ENCODE measurements around the gene TANC1. TPM values are rescaled to one million over a fixed set of nuclear protein-coding genes. Genes with fewer than 3 reads are reported as not detected.

TANC1 gene
- total RNA-seq, 4 donors from 2014 or later, result 20.6 to 64.8 (median 31.5) TPM

DNA sequence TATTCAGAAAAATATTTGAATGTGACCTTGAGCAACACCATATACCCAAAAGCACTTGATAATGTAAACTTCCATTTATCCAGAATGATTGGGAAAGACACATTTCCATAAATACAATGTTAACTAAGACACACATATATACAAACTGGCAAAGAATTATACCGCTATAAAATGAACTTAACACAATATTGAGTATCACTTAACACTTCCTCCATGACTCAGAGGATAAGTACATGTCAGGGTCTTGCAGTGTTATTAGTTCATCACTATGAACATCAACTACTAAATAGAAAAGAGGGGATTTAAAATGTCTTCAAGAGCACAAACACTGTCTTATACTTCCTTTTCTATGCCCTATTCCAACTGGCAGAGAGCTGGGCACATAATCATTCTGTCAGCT lies 299.5 kb downstream of the TANC1 start:
- TF ChIP-seq CTCF (IDR thresholded peaks at IDR 0.05; ENCODE audit: low read depth), result no peak

DNA sequence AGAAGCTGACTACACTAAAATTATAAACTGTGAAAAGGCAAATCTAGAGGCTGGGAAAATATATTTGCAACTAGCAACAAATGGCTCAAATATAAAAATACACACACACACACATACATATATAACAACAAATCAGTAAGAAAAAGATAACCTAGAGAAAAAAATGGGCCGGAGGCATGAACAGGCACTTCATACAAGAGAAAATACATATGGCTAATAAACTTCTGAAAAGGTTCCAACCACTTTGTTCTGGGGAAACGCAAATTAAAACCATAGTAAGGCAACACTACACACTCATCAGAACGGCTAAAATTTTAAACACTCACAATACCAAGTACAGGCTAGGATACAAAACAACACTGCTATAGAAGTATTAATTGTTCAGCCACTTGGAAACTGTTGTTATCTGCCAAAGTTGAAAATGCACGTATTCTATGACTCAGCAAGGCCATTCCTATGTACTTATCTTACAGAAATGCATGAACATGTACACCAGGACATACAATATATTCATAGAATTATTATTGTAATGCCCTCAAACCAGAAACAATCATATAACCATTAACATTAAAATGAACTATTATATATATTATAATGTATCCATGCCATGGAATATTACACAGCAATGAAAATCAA lies 302.4 kb downstream of the TANC1 start:
- TF ChIP-seq CTCF (IDR thresholded peaks at IDR 0.05; ENCODE audit: low read depth), result no peak

- no peak for TF ChIP-seq CTCF (IDR thresholded peaks at IDR 0.05; ENCODE audit: low read depth)
These were observed 303.7 kb downstream of the TANC1 start for GRCh38 chr2:159272156-159272555.

GRCh38 chr2:159275111-159275510 lies 306.7 kb downstream of the TANC1 start:
- TF ChIP-seq CTCF (IDR thresholded peaks at IDR 0.05; ENCODE audit: low read depth), result no peak

- no peak for TF ChIP-seq CTCF (IDR thresholded peaks at IDR 0.05; ENCODE audit: low read depth)
These were observed 311.3 kb downstream of the TANC1 start for GRCh38 chr2:159279700-159280099.

DNA sequence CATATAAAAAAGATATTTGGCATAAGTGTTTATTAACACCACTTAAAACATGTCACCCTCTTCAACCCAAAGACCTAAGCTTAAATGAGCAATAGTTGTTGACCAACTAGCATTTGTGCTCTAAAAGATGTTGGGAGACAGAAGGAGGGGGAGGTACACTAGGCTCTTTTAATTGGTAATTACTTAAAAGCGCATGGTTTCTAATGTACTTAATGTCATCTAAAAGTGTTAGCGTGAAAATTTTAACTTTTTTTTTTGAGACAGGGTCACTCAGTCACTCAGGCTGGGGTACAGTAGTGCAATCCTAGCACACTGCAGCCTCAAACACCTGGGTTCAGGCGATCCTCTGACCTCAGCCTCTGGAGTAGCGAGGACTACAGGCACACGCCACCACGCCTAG lies 312.6 kb downstream of the TANC1 start:
- no peak for TF ChIP-seq CTCF (IDR thresholded peaks at IDR 0.05; ENCODE audit: low read depth)

Small RNA genes within 50 kb of the gene (small RNA-seq; reads per million reads assigned to genes)
- gene MIR6888 (not detected), gene RNU2-21P (not detected), gene RNU6-580P (not detected)

Other genes starting within 250 kb of the TANC1 start
- 1 to 10 TPM in 1 of 4 donors, not detected in 3; 1.7 TPM for gene DAPL1, start 173.3 kb upstream of the TANC1 start, total RNA-seq

Data from subcutaneous adipose tissue (tissue), 4 donors.